ENCODE measurements around the gene NFAT5.
"Not testable (repeated sequence)": the region's sequence is repeated elsewhere in the genome, so short reads cannot be mapped to it uniquely, and the experiment has no call there.

NFAT5 gene

GRCh38 chr16:69581297-69581696 is 15.5 kb downstream of the NFAT5 start:
- no peak for ATAC-seq (ENCODE audit: insufficient read depth, low read depth)
- Histone ChIP-seq H4K20me1 (ENCODE audit: insufficient read depth, low read length) (peaks cover 5% of the 10 kb centered on the region; the same call in 1 of the 2 replicates), H3K36me3 (ENCODE audit: insufficient read depth, low read length) (no peaks in the 10 kb centered on the region; the same call in 1 of the 2 replicates), H3K9ac (ENCODE audit: low read depth, low read length) (no peak overlapping the region), H2AFZ (ENCODE audit: low read depth, low read length) (no peak overlapping the region), H3K27ac (ENCODE audit: low read length) (no peak overlapping the region), H3K4me1 (ENCODE audit: insufficient read depth, low read length) (no peaks in the 10 kb centered on the region), H3K4me2 (ENCODE audit: insufficient read depth, low read length) (no peak overlapping the region), H3K27me3 (ENCODE audit: insufficient read depth, low read length, poor library complexity) (no peaks in the 10 kb centered on the region), H3K4me3 (ENCODE audit: low read depth in 1 of 2, low read length in 2 of 2) (no peak overlapping the region), H3K79me2 (ENCODE audit: insufficient read depth, low read length) (peaks cover 67% of the 10 kb centered on the region), H3K9me3 (ENCODE audit: insufficient read depth, low read length, severe bottlenecking) (no peaks in the 10 kb centered on the region)
- no peak for DNase-seq
- TF ChIP-seq CTCF (IDR thresholded peaks at IDR 0.05; ENCODE audit: borderline replicate concordance, extremely low read depth, low read length, poor library complexity, severe bottlenecking) (no peak), EZH2 (IDR thresholded peaks at IDR 0.05; ENCODE audit: borderline replicate concordance, low read depth, low read length, severe bottlenecking) (no peak)

- H3K27me3 ChIP-seq (ENCODE audit: insufficient read depth, low read length, poor library complexity); H4K20me1 ChIP-seq (ENCODE audit: insufficient read depth, low read length); H3K36me3 ChIP-seq (ENCODE audit: insufficient read depth, low read length); H3K9me3 ChIP-seq (ENCODE audit: insufficient read depth, low read length, severe bottlenecking); H3K4me1 ChIP-seq (ENCODE audit: insufficient read depth, low read length); H2AFZ ChIP-seq (ENCODE audit: low read depth, low read length); DNase-seq; H3K4me2 ChIP-seq (ENCODE audit: insufficient read depth, low read length); ATAC-seq (ENCODE audit: insufficient read depth, low read depth); H3K9ac ChIP-seq (ENCODE audit: low read depth, low read length); H3K4me3 ChIP-seq (ENCODE audit: low read depth in 1 of 2, low read length in 2 of 2); H3K27ac ChIP-seq (ENCODE audit: low read length): not testable (repeated sequence)
- peaks cover 60% of the 10 kb centered on the region for H3K79me2 ChIP-seq (ENCODE audit: insufficient read depth, low read length)
Measured at GRCh38 chr16:69584493-69584892, 18.7 kb downstream of the NFAT5 start.

- Histone ChIP-seq H4K20me1 (ENCODE audit: insufficient read depth, low read length) (no peaks in the 10 kb centered on the region), H3K79me2 (ENCODE audit: insufficient read depth, low read length) (peaks cover 47% of the 10 kb centered on the region; the same call in 1 of the 2 replicates), H3K4me1 (ENCODE audit: insufficient read depth, low read length) (no peaks in the 10 kb centered on the region), H2AFZ (ENCODE audit: low read depth, low read length) (no peak overlapping the region), H3K9ac (ENCODE audit: low read depth, low read length) (no peak overlapping the region), H3K36me3 (ENCODE audit: insufficient read depth, low read length) (no peaks in the 10 kb centered on the region), H3K4me2 (ENCODE audit: insufficient read depth, low read length) (no peak overlapping the region), H3K27ac (ENCODE audit: low read length) (no peak overlapping the region), H3K4me3 (ENCODE audit: low read depth in 1 of 2, low read length in 2 of 2) (no peak overlapping the region), H3K9me3 (ENCODE audit: insufficient read depth, low read length, severe bottlenecking) (no peaks in the 10 kb centered on the region), H3K27me3 (ENCODE audit: insufficient read depth, low read length, poor library complexity) (no peaks in the 10 kb centered on the region)
- TF ChIP-seq EZH2 (IDR thresholded peaks at IDR 0.05; ENCODE audit: borderline replicate concordance, low read depth, low read length, severe bottlenecking) (no peak), CTCF (IDR thresholded peaks at IDR 0.05; ENCODE audit: borderline replicate concordance, extremely low read depth, low read length, poor library complexity, severe bottlenecking) (no peak)
- no peak for DNase-seq
- ATAC-seq (ENCODE audit: insufficient read depth, low read depth): no peak
Measured at GRCh38 chr16:69589434-69590269, 23.9 kb downstream of the NFAT5 start.

- H3K4me2 ChIP-seq (ENCODE audit: insufficient read depth, low read length): no peak overlapping the region
- no peaks in the 10 kb centered on the region for H3K9me3 ChIP-seq (ENCODE audit: insufficient read depth, low read length, severe bottlenecking)
- H3K36me3 ChIP-seq (ENCODE audit: insufficient read depth, low read length): no peaks in the 10 kb centered on the region
- no peak overlapping the region for H3K27ac ChIP-seq (ENCODE audit: low read length)
- no peaks in the 10 kb centered on the region for H3K4me1 ChIP-seq (ENCODE audit: insufficient read depth, low read length)
- H3K9ac ChIP-seq (ENCODE audit: low read depth, low read length): no peak overlapping the region
- DNase-seq: no peak
- H2AFZ ChIP-seq (ENCODE audit: low read depth, low read length): no peak overlapping the region
- no peak for ATAC-seq (ENCODE audit: insufficient read depth, low read depth)
- peaks cover 2% of the 10 kb centered on the region; the same call in 1 of the 2 replicates for H4K20me1 ChIP-seq (ENCODE audit: insufficient read depth, low read length)
- H3K79me2 ChIP-seq (ENCODE audit: insufficient read depth, low read length): peaks cover 49% of the 10 kb centered on the region; the same call in 1 of the 2 replicates
- H3K4me3 ChIP-seq (ENCODE audit: low read depth in 1 of 2, low read length in 2 of 2): no peak overlapping the region
- no peaks in the 10 kb centered on the region for H3K27me3 ChIP-seq (ENCODE audit: insufficient read depth, low read length, poor library complexity)
- TF ChIP-seq EZH2 (IDR thresholded peaks at IDR 0.05; ENCODE audit: borderline replicate concordance, low read depth, low read length, severe bottlenecking) (no peak), CTCF (IDR thresholded peaks at IDR 0.05; ENCODE audit: borderline replicate concordance, extremely low read depth, low read length, poor library complexity, severe bottlenecking) (no peak)
Measured at GRCh38 chr16:69590590-69590989, 24.8 kb downstream of the NFAT5 start.

Data from DND-41 (cell line).